Stimulated activated CD8-positive, alpha-beta memory T cell treated with anti-CD3 and anti-CD28 coated beads, Interleukin-7, amount 100 ng/mL, for 1 hour (primary cell): ENCODE data around the gene KDM5C.

Experiments
- DNase-seq, 2 donors: peaks; one replicate each; pipeline ENCODE4 v3.0.0-alpha.2; 2020; ENCODE audit warnings: low read depth in 2 of 2

The KDM5C gene

DNA sequence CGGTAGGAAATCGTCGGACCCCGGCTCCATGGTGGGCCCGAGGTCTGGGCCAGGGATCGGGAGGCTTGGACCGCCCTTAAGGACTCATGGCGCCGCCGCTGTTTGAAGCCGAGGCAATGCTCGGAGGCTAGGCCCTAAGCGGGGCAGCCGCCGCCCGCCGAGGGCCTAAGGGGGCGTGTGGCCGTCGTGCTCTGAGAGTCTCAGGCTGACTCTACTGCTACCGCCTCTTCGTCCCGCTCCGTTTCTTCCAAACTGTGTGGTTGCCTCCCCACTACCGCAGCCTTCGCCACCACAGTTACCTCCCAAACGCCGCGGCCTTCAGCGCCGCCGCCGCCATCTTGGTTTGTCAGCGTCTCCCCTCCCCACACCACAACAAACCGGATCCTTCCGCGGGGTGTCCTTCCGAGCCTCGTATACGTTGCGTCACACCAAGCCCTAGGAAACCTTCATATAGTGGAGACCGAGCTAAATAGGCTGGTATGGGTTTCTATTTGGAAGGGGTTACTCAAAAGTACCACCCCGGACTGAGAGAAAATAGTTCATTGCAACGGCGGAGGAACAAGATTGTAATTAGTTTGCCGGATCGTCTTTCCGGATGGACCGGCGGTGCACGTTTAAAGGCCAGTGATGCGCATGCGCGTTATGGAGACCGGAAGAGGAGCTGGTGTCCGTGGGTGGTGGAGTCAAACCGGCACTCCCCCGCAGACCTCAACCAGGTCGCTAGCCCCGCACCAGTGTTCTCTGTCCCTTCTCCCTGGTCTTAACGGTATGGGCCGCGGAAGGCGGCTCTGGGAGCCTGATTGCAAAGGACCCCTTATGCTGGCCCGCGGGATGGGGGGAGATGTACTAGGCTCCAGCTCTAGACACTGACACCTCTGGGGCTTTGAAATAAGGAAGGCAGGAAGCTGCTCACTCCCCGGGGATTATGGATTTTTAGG, at the start of gene KDM5C:
KDM5C (minus strand) TSS at position 348 of the 938 bp plus-strand sequence; CDS start at position 30, 318 bp downstream.
- peak; percentile 75 to 82 for DNase-seq

DNA sequence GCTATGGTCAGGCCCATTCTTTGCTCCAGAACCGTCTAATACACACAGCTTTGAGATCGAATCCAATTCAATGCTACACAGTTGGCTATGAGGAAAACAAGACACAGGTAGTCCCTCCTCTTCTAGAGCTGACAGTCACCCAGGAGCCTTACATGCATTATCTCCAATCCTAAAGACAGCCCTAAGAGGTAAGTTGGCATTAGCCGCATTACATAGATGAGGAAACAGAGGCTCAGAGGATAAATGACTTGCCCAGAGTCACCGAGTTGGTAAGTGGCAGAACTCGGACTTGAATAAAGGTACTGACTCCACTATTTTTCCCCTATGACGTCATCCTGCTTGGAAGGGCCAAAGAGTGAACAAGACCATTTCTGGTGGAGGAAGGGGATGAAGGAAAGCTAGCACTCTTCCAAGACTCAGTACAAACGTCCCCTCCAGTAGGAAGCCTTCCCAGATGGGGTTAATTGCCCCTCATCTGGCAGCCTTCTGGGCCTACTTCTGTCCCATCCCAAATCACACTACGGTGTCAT, 47.9 kb upstream of the KDM5C start:
- DNase-seq, result no peak

DNA sequence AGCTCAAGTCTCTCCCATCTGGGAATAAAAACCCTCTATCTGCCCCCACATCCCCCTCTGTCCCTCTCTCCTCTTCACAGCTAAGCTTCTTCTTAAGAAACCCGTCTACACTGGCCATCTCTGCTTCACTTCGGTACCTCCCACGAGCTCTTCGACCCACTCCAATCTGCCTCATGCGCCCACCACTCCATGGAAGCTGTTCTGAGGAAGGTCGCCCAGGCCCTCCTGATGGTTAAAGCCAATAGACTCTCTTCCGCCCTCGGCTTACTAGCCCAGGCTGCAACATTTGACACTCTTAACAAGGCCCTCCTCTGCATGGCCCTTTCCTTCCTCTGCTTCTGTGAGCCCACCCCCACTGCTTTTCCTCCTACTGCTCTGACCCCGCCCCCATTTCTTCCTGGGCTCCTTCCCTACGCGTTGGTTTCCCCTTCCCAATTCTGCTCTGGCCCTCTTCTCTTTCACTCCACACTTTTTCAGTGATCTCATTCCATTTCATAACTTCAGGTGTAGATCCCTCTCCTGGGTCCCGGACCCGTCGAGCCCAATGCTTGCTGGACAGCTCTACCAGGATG, 44.6 kb upstream of the KDM5C start:
- no peak for DNase-seq

DNA sequence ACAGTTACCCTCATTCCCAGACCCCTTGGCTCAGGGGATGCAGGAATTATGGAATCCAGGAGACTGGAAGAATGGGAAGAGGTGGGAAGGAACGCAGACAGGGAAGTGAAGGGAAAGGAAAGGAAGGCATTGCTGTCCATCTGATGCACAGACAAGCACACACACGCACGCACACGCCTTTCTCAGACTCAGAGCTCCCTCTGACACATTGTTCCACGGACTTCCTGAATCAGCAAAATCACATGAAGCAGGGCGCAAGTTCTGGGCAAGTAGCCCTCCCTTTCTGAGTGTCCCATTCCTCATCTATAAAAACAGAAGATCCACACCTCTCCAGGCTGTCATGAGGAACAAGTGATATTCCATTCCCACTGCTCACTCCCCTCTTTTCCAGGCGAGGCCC, 43.2 kb upstream of the KDM5C start:
- DNase-seq, result no peak

DNA sequence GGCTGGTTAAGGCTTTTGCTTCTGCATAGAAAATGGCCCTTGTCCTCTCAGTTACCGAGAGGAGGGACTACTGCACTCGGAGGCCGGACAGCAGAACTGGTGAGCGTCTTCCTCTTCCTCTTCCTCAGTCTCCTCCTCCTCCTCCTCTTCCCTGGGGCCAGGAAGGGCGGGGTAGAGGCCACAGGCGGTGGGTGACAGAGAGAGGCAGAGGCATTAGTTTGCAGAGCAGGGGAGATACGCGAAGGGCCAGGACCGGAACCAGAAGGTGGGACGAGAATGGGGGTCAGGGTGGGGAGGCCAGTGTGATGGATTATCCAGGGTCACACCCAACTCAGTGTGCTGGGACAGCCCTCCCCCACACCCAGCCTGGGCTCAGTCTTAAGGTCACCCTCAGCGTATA, 41.9 kb upstream of the KDM5C start:
- DNase-seq, result no peak

DNA sequence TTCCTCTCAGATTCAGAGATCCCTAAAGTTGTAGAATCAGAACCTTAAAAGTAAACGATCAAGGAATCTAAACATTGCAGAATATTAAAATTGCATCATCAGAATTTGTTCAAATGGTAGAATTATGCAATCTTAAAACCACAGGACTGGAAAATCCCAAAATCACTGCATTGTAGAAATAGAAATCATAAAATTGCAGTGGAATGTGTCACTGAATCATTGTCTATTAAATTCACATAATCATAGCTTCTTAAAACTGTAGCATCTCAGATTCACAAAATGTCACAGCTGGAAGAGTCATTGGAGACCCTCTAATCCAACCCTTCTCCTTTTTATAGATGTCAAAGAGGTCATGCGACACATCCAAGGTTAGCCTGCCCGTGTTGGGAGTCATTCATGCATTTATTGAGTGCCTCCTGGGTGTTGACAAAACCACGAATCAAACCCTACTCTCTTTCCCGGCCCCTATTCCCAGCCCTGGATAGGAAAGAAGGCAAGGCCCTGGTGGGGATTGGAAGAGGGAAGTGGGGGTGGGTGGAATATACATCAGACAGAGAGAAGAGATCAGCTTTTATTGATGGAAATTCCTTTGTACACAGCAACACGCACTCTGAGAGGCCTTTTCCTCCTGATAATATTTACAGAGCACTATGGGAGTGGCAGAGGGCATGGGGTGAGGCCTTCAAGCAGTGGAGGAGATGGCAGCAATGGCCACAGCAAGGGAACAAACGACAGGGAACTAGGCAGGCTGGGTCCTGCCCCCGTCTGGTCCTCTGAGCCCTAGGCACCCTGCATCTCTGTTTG, 41.0 kb upstream of the KDM5C start:
- DNase-seq, result no peak

DNA sequence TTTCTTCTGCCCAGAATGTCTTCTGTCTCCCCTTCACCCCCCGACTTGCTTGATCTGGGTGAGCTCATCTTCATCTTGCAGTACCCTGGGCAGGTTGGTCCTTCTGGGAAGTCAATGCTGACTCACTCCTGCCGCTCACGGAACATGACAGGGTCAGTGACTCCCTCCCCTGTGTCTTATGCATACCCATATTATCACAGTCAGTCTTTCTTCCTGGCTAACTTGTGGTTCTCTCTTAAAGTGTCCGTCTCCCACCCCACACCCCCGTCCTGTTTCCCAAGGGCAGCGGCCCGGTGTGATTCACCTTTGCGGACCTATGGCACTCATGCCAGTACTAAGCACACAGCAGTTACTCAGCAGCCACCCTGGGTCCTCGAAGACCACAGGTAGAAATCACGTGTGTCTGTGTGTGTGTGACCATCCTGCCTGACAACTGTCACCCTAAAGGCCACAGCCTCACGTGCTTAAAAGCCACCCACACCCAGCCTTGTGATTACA, 38.6 kb upstream of the KDM5C start:
- DNase-seq, result no peak

DNA sequence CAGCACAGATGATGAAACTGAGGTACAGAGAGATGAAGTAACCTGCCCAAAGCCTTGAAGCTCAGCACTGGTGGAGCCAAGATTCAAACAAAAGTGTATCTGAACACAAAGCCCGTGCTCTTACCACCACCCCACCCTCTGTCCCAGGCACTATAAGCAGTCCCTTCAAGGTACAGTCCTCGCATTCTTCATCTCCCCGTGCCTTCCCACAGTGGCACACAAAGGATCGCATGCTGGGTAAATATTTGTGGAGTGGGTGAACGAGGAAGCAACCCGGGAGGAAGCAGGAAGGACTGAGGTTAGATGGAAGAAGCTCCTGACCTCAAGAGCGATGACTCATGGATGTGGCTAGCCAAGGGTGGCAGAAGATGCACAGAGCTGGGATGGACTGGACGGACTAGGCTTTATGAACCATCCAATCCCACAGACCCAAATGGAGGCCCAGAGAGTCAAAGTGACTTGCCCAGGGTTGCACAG, 37.9 kb upstream of the KDM5C start:
- no peak for DNase-seq

DNA sequence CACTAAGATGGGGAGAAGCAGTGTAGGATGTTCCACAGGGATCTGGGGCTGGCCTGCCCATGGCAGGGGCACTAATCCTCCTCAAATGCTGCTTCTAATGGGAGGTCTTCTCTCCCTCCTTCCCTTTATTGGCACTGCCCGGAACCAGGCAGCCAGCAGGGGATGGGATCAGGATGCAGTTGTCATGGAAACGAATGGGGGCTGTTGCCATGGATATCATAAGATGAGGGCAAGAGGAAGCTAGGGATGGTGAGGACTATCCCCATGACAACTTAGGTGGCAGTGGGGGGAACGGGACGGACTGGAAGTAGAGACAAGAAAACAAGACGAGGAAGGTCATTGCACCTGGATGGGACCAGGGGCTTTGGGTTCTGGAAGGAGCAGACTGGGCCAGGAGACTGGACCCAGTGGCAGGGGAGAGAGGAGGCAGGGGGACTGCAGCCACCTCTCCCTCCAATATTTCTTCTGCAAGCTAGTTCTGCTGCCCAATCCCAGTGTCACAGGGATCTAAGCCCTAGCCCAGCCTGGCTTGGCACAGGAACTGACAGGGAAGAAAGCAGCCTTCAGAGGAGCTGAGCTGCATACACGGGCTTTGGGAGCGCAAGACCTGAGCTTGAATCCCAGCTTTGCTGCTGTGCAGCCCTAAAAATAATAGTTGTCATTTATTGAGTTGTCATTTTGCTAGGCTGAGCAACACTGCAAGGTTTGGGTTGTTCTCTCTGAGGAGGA, 37.3 kb upstream of the KDM5C start:
- DNase-seq, result no peak

DNA sequence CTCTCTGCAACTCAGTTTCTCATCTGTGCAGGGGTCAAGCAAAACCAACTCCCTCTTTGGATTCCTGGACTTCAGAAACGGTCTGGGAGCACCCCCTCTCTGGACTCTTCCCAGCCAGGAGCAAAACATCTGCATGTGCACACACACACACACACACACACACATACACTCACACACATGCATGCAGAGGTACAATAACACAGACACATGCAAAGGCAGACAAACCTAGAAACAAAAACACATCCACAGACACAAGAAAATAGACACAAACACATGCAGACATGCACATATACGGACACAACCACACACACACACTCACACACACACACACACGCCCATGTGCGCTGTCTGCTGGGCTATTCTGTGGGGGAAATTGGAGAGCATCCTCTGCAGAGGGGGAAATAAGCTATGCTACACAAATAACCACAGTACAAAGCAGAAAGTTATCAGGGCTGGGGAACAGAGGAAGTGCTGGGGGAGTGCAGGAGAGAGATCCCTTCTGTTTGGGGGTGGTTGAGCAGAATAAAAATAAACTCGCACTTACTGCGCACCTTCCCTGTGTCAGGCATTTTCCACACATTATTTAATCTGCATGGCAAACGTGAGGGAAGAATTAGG, 36.5 kb upstream of the KDM5C start:
- DNase-seq, result no peak

DNA sequence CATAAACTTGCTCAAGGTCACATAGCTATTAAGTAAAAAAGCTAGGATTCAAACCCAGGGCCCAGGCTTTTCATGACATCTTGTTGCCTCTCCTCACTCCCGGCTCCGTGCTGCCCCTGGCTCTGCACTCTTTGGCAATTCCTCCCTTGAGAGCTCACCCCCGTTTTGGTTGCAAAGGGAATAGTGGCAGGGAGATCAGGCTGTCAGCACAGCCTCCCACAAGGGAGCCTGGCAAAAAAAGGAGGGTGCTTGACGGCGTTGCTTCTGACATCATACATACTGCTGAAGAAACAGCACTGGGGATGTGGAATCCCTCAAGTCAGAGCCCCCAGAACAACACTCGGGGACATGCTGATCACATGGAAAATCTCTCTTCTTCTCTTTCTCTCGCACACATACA, 35.8 kb upstream of the KDM5C start:
- DNase-seq, result no peak

DNA sequence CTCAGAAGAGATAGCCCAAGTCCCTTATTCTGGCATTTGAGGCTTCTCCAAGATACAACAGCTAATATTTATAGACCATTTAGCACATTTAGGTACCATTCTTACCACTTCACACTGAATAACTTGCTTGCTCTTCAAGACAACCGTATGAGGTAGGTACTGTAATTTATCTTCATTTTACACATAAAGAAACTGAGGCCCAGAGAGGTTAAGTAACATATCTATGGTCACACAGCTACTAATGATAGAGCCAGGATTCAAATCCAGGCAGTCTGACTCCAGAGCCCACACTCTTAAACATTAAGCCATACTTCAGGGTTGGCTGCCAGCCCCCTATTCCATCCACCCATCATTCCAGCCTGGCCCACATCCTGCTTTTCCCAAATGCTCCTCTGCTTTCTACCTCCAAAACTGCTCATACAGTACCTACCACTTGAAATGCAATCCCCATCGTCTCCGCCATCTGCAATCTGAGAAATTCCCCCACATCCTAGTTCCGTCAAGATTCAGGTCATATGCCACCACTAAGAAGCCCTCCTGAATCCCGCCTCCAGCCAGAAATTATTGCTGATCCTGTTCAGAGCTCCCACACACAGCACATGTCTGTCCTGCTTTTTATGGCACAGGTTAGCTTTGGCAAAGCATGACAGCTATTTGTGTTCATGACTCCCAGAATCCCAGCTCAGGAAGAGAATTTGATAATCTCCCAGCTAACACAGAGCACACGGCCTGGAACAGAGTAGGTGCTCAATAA, 32.8 kb upstream of the KDM5C start:
- DNase-seq, result no peak

DNA sequence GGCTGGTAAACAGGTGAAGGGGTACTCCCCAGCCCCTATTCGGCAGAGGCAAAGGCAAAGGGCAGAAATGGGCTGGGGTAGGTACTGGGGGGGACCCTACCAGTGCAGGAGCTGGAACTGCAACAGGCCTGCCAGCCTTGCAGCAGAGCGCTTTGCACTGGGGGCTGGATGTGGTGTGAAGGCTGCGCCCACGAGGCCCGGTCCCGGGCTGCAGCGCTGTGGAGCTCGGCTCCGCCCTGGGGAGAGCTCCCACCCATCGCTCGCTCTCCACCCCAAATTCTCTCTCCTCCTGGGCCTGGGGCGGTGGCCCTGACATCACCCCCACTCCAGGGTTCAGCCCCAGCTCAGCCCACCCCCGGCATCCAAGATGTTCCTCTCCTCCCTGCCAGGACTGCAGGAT, 32.2 kb upstream of the KDM5C start:
- no peak for DNase-seq

DNA sequence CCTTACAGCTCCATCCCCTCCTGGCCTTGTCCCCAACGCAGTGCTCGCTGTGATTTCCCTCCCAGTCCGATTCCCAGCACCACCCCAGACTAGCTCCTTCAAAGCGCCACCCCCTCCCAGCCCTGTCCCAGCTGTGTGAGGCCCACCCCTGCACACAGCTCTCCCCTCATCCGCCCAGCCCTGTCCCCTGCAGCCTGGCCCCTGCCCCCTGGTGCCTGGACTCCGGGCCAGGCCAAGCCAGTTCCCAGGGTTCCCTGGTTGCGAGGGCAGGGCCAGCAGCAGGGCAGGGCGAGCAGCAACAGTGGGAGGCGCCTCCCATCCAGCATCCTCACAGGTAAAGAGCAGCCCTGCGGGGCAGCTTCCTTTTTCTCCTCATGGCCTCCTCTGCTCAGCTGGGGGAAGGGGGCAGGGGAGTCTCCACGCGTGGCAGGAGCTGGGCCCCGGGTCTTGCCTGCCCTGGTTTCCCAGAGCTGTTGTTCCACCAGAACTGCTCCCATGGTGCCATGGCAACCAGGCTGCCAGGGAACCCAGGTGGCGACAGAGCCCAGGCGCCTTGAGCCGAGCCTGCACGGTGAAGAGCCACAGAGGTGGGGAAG, 31.5 kb upstream of the KDM5C start:
- no peak for DNase-seq

DNA sequence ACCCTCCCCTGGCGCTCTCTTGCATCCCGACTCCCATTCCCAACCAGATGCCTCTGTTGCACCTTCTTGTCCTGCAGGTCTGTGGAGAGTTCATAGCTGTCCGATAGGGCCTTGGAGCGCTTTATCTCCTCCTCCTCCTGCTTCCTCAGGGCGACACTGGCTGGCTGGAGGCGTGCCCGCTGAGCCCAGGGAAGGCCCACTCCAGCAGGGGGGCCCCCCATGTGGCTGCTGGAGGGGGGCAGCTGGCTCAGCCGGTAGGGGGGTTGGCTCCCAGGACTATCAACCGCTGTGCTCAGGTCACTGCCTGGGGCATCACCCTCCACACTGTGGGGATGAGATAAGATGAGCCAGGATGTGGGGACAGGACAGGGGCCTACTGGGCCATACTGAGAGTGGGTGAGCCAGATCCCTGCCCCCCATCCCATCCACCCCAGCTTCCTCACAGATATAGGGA, 30.8 kb upstream of the KDM5C start:
- no peak for DNase-seq

DNA sequence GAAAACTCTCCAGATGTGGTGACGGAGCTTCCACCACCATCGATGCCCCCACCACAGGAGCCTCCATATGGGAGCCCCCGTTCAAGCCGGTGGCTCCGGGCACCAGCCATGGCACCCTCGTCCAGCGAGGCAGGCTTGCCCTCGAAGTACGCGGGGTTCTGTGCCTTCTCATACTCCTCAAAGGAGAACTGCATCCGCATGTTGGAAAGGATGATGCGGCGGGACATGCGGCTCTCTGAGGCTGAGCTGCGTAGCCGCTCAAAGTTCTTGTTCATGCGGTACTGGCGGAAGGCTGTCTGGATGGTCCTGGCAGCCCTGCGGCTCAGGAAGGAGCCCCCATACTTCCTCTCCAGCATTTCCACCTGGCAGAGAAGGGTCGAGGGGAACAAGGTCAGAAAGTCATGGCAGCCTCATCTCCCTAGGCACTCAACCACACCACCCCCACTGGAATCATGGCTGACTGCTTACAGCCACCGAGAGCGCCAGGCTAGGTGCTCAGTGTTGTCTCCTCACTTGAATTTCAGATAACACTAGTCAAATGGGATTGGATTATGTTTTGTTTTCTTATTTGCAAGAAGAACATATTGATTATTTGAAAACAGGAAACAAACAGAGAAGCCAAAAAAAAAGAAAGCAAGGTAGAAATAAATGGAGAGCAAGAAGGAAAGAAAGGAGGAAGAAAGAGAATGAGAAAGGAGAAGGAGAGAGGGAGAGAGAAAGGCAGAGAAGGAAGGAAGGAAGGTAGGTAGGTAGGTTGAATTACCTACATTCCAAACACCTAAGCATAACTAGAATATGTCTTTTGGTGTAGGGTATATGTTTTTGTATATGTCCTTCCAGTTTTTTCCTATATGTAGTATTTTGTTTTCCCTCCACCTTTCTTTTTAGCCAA, 29.8 kb upstream of the KDM5C start:
- no peak for DNase-seq

DNA sequence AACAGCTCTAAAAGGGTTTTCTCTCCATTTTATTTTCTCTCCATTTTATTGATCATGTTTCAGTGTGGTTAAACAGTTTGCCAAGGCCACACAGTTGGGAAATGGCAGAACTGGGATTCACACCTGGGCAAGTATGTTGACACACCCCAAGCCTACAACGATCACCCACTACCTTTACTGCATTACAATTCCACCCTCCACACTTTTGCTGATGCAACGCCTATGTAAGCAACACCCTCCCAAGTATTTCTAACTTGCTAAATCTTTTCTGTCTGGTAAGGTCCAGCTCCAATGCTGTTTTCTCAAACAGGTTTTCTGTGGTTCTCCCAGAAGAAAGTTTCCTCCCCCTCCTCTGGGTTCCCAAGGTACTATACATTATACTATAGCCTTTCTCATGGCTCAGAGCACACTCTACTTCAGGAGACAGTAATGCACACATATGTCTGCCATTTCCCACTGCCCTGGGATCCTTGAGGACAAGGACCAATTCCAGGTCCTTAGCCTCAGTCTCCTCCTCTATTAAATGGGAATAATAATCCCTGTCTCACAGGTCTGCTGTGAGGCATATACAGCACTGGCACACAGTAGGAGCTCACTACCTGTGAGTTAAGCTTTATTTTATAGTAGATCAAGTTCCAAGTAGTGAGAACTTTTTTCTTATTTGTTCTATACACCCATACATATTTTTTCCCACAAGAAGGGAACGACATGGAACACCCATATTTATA, 28.4 kb upstream of the KDM5C start:
- DNase-seq, result no peak

DNA sequence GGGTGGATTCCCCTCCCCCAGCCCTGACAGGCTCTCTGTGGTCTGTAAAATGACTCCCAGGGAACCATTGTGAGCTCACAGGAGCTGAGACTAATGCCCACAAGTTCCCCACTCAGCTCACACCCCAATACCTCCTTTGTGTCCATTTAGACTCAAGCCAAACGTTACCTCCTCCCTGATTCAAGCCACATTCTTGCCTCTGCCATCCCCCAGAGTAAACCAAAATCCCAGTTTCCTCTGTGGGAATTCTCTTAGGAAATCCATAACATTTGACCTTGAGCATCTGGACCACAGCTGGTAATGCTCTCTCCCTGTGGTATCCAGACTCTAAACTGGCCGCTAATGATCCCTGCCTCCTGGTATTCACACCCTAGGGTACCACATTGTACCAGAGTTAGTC, 26.3 kb upstream of the KDM5C start:
- DNase-seq, result no peak
